Chondrocyte (in vitro differentiated cells): ENCODE results near the gene WNT2. TPM values are rescaled to one million over a fixed set of nuclear protein-coding genes. Genes with fewer than 3 reads are reported as not detected.

ENCODE experiments used
- DNase-seq: peaks from one replicate; pipeline ENCODE4 v3.0.0; 2021; ENCODE audit warnings: mixed read lengths, low spot score
- H3K27ac Mint-ChIP-seq: one replicate; pipeline ENCODE4 v1.8.0; 2021; ENCODE audit warnings: mild to moderate bottlenecking, moderate library complexity, mixed read lengths; ENCODE audit not compliant: unreplicated experiment
- H3K27me3 Mint-ChIP-seq: 2 replicates; pipeline ENCODE4 v1.8.0; 2021; ENCODE audit warnings: low read depth, mixed read lengths
- H3K36me3 Mint-ChIP-seq: 2 replicates; pipeline ENCODE4 v1.8.0; 2021; ENCODE audit warnings: low read depth, mixed read lengths
- H3K4me1 Mint-ChIP-seq: 2 replicates; pipeline ENCODE4 v1.8.0; 2021; ENCODE audit warnings: low read depth, mild to moderate bottlenecking, mixed read lengths
- H3K4me3 Mint-ChIP-seq: one replicate; pipeline ENCODE4 v1.8.0; 2021; ENCODE audit warnings: mild to moderate bottlenecking, moderate library complexity, mixed read lengths; ENCODE audit not compliant: unreplicated experiment
- H3K9me3 Mint-ChIP-seq: 2 replicates; pipeline ENCODE4 v1.8.0; 2021; ENCODE audit warnings: low read depth, mixed read lengths
- total RNA-seq: library from RNA; stranded (reverse); gene quantifications from 3 replicates; pipeline ENCODE4 v1.2.1, GENCODE V29; 2021
- TF ChIP-seq, protein P1 (sequence below): fragments of 200-600 bp; sonication (generic); IDR thresholded peaks from 2 replicates; pipeline ENCODE4 v1.5.0; 2021; ENCODE audit warnings: antibody characterized with exemption, mild to moderate bottlenecking, moderate library complexity

Gene WNT2
- total RNA-seq, 1 donor from 2014 or later, result 0.90 TPM

DNA sequence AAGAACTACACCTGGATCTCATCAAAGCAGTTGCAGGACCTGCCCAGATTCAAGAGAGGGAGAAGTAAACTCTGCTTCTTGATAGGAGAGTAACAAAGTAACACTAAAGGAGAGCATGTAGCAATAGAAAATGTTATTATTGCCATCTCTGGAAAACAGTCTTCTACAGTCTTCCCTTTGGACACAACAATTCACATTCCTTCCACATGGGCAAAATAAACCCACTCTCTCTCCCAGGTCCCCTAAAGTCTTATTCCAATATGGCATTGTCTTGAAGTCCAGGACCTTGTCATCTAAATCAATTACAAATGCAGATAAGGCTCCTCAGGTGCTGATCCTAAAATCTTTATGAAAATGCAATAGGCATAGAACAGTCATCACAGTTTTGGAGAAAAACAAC lies 10.3 kb upstream of the WNT2 start:
- peaks cover 11% of the 10 kb centered on the region for H3K36me3 Mint-ChIP-seq
- DNase-seq, result no peak
- H3K27me3 Mint-ChIP-seq, result peaks cover 64% of the 10 kb centered on the region
- no peak overlapping the region for H3K27ac Mint-ChIP-seq
- no peaks in the 10 kb centered on the region for H3K4me1 Mint-ChIP-seq
- TF ChIP-seq, protein P1, sequence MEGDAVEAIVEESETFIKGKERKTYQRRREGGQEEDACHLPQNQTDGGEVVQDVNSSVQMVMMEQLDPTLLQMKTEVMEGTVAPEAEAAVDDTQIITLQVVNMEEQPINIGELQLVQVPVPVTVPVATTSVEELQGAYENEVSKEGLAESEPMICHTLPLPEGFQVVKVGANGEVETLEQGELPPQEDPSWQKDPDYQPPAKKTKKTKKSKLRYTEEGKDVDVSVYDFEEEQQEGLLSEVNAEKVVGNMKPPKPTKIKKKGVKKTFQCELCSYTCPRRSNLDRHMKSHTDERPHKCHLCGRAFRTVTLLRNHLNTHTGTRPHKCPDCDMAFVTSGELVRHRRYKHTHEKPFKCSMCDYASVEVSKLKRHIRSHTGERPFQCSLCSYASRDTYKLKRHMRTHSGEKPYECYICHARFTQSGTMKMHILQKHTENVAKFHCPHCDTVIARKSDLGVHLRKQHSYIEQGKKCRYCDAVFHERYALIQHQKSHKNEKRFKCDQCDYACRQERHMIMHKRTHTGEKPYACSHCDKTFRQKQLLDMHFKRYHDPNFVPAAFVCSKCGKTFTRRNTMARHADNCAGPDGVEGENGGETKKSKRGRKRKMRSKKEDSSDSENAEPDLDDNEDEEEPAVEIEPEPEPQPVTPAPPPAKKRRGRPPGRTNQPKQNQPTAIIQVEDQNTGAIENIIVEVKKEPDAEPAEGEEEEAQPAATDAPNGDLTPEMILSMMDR, result peak; percentile 30
- peaks cover 21% of the 10 kb centered on the region for H3K9me3 Mint-ChIP-seq
- H3K4me3 Mint-ChIP-seq, result no peak overlapping the region

DNA sequence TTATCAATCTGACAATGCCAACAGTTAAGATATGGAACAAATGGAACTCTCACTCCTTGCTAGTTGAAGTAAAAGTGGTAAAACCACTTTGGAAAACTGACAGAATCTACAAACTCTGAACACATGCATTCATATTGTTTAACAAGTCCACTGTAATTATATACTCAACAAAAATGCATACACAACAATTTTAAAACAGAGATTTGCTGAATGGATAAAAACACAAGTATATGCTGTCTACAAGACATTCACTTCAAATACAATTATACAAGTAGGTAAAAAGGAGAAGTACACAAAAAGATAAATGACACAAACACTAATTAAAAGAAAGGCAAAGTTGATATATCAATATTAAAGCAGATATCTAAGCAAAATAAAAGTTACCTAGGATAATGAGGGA lies 9.2 kb upstream of the WNT2 start:
- Mint-ChIP-seq H3K9me3 (peaks cover 26% of the 10 kb centered on the region), H3K27me3 (peaks cover 57% of the 10 kb centered on the region), H3K4me1 (no peaks in the 10 kb centered on the region), H3K27ac (no peak overlapping the region), H3K4me3 (no peak overlapping the region), H3K36me3 (peaks cover 16% of the 10 kb centered on the region)
- no peak for DNase-seq
- TF ChIP-seq, protein P1, result no peak

DNA sequence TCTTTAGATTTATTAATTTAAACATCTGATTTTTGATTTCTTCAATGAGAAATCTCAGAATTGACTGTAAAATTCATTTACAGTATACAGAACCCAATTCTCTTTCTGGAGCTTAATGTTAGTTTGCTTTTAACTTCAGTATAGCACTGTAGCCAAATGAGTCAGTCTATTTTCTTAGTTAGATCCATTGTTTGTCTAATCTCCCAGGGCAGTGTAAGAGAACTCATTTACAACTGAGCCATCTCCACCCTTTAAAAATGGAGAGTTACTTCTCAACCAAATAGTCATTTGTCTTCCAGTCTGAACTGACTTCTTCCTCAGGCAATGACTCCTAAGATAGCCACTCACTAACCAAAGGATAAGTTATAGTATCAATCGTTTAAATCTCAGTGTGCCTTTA lies 3.0 kb upstream of the WNT2 start:
- H3K4me1 Mint-ChIP-seq, result peaks cover 30% of the 10 kb centered on the region

DNA sequence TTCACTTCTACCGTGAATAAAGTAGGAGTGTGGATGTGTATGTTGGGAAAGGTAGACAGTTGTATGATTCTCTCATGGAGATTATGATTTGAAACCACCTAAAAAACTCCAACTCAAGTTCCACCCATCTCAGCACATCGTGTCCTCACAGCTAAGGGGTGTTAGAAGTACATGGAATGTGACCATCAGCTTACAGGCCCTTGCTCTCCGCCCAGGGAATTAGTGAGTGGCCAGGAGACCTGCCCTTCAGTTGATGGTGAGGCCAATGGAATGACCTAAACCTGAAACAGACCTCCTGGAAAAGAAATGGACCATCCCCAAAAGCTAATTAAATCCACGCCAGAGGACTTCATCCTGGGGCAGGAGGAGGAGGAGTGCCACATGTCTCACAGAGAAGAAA lies 2.1 kb upstream of the WNT2 start:
- H3K4me1 Mint-ChIP-seq, result peaks cover 30% of the 10 kb centered on the region
- DNase-seq, result no peak
- H3K4me3 Mint-ChIP-seq, result no peak overlapping the region
- H3K27ac Mint-ChIP-seq, result no peak overlapping the region
- H3K9me3 Mint-ChIP-seq, result peaks cover 15% of the 10 kb centered on the region
- peaks cover 9% of the 10 kb centered on the region for H3K36me3 Mint-ChIP-seq
- TF ChIP-seq, protein P1, result no peak
- peaks cover 39% of the 10 kb centered on the region for H3K27me3 Mint-ChIP-seq

More for the DNA sequence above, 3.0 kb upstream of the WNT2 start:
- H3K27ac Mint-ChIP-seq, result no peak overlapping the region
- H3K27me3 Mint-ChIP-seq, result peaks cover 41% of the 10 kb centered on the region
- TF ChIP-seq, protein P1, result no peak
- H3K36me3 Mint-ChIP-seq, result peaks cover 12% of the 10 kb centered on the region
- H3K9me3 Mint-ChIP-seq, result peaks cover 18% of the 10 kb centered on the region
- no peak for DNase-seq
- H3K4me3 Mint-ChIP-seq, result no peak overlapping the region

DNA sequence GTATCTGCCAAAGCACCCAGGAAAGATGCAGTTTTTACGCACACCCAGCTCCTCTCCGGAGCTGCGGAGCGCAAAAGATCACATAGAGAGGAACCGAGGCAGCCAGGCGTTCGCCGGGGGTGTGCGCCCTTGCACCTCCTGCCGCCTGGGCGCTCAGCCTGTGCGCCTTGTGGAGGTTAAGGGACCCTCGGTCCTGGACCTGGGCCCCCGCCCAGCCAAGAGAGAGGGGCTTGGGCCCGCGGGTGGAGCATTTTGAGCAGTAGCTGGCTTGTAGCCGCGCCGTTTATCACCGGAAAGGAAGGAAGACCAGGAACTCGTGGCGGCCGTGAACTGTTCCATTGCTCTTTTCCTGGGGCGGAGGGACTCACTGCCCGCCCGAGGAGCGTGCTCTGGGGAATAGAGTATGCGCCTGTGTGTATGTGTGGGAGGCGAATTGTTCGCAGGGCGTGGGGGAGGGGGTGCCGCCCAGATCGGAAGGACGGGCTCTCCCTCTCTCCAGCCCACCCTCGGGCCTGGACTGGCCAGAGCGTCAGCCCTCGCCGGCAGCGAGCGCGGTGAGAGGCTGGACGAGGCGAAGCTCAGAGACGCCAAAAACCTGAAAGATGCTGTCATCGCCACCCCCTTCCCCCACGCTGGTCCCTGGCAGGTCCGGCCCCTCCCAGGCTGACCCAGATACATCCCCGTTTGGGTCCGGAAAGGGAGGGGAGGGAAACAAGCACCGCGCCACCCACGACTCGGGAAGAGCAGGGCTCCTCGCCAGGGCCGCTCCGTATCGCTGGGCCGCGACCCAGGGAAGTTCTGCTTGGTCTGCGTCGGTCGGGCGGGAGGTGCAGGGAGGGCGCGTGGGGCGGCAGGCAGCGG lies 1.2 kb upstream of the WNT2 start:
- H3K27me3 Mint-ChIP-seq, result peaks cover 36% of the 10 kb centered on the region
- peaks cover 30% of the 10 kb centered on the region for H3K4me1 Mint-ChIP-seq
- no peak for DNase-seq
- H3K27ac Mint-ChIP-seq, result no peak overlapping the region
- peak overlapping the region; percentile 79 for H3K4me3 Mint-ChIP-seq
- TF ChIP-seq, protein P1, result no peak
- peaks cover 15% of the 10 kb centered on the region for H3K9me3 Mint-ChIP-seq
- H3K36me3 Mint-ChIP-seq, result peaks cover 9% of the 10 kb centered on the region
